Mesenchymal stem cell (in vitro differentiated cells and primary cell): Measurements from ENCODE around the gene NUBP2.

Experiments used
- DNase-seq: peaks from one replicate; pipeline ENCODE4 v3.0.0-alpha.2; 2013
- H2AFZ ChIP-seq: one replicate; pipeline ENCODE4 v1.6.1; 2013; ENCODE audit warnings: low read depth, mild to moderate bottlenecking, control low read depth, inconsistent platforms, low read length, moderate library complexity
- H2AK5ac ChIP-seq: 2 replicates; pipeline ENCODE4 v1.6.1; 2013; ENCODE audit warnings: low read length, moderate library complexity, mild to moderate bottlenecking, inconsistent platforms; ENCODE audit not compliant: severe bottlenecking
- H2BK120ac ChIP-seq: one replicate; pipeline ENCODE4 v1.6.1; 2013; ENCODE audit warnings: low read depth, mild to moderate bottlenecking, inconsistent platforms, low read length, moderate library complexity
- H2BK12ac ChIP-seq, 2 experiments: one replicate each; pipeline ENCODE4 v1.6.1; 2013; ENCODE audit warnings: inconsistent platforms in 2 of 2, low read length in 2 of 2, mild to moderate bottlenecking in 2 of 2, moderate library complexity in 2 of 2, control low read depth in 1 of 2
- H2BK15ac ChIP-seq: one replicate; pipeline ENCODE4 v1.6.1; 2013; ENCODE audit warnings: mild to moderate bottlenecking, low read depth, inconsistent platforms; ENCODE audit not compliant: poor library complexity, severe bottlenecking
- H2BK5ac ChIP-seq: 2 replicates; pipeline ENCODE4 v1.6.1; 2013; ENCODE audit warnings: low read depth, mild to moderate bottlenecking, low read length, control low read depth, inconsistent platforms; ENCODE audit not compliant: poor library complexity, severe bottlenecking
- H3K14ac ChIP-seq, 2 experiments: one replicate each; pipeline ENCODE4 v1.6.1; 2013; ENCODE audit warnings: inconsistent platforms in 2 of 2, low read length in 2 of 2, control low read depth in 1 of 2, mild to moderate bottlenecking in 1 of 2, moderate library complexity in 1 of 2
- H3K18ac ChIP-seq, 2 experiments: one replicate each; pipeline ENCODE4 v1.6.1; 2013; ENCODE audit warnings: inconsistent platforms in 2 of 2, low read length in 2 of 2, control low read depth in 1 of 2, low read depth in 1 of 2, mild to moderate bottlenecking in 1 of 2
- H3K23ac ChIP-seq, 2 experiments: one replicate each; pipeline ENCODE4 v1.6.1; 2013; ENCODE audit warnings: inconsistent platforms in 2 of 2, low read length in 2 of 2, mild to moderate bottlenecking in 2 of 2, moderate library complexity in 2 of 2, control low read depth in 1 of 2
- H3K27ac ChIP-seq: 2 replicates; pipeline ENCODE4 v1.5.1; 2013; ENCODE audit warnings: mild to moderate bottlenecking, moderate library complexity, low read length, control low read depth, inconsistent platforms; ENCODE audit not compliant: poor library complexity, severe bottlenecking
- H3K27me3 ChIP-seq, 2 experiments: 2 replicates each; pipeline versions ENCODE4 v1.6.1 to v1.7.0; 2013; ENCODE audit warnings: low read length in 2 of 2, mild to moderate bottlenecking in 2 of 2, moderate library complexity in 2 of 2, control low read depth in 1 of 2, inconsistent platforms in 1 of 2; ENCODE audit not compliant: control insufficient read depth in 1 of 2, insufficient read depth in 1 of 2
- H3K36me3 ChIP-seq, 2 experiments: 2 replicates each; pipeline versions ENCODE4 v1.6.1 to v1.7.0; 2013; ENCODE audit warnings: low read length in 2 of 2, control low read depth in 1 of 2, inconsistent platforms in 1 of 2, low read depth in 1 of 2, mild to moderate bottlenecking in 1 of 2; ENCODE audit not compliant: insufficient read depth in 2 of 2, control insufficient read depth in 1 of 2
- H3K4ac ChIP-seq, 2 experiments: one replicate each; pipeline ENCODE4 v1.6.1; 2013; ENCODE audit warnings: inconsistent platforms in 2 of 2, low read length in 2 of 2, mild to moderate bottlenecking in 2 of 2, moderate library complexity in 2 of 2, control low read depth in 1 of 2, low read depth in 1 of 2
- H3K4me1 ChIP-seq: 2 replicates; pipeline ENCODE4 v1.6.1; 2013; ENCODE audit warnings: low read depth, low read length, control low read depth; ENCODE audit not compliant: control insufficient read depth, insufficient read depth
- H3K4me2 ChIP-seq: 2 replicates; pipeline ENCODE4 v1.6.1; 2013; ENCODE audit warnings: low read length, mild to moderate bottlenecking, inconsistent platforms; ENCODE audit not compliant: poor library complexity, severe bottlenecking
- H3K4me3 ChIP-seq, 2 experiments: 2 replicates each; pipeline versions ENCODE4 v1.5.1 to v1.7.0; 2013; ENCODE audit warnings: low read length in 2 of 2, mild to moderate bottlenecking in 2 of 2, control low read depth in 1 of 2, low read depth in 1 of 2; ENCODE audit not compliant: insufficient read depth in 1 of 2
- H3K79me1 ChIP-seq: replicated peaks from 2 replicates; pipeline ENCODE4 v1.6.1; 2013; ENCODE audit warnings: mild to moderate bottlenecking, control low read depth, low read length, inconsistent platforms; ENCODE audit not compliant: poor library complexity, severe bottlenecking
- H3K9ac ChIP-seq: 2 replicates; pipeline ENCODE4 v1.7.0; 2013; ENCODE audit warnings: mild to moderate bottlenecking, low read length, moderate library complexity
- H3K9me3 ChIP-seq: 2 replicates; pipeline ENCODE4 v1.7.0; 2013; ENCODE audit warnings: mild to moderate bottlenecking, low read length; ENCODE audit not compliant: control insufficient read depth
- H4K8ac ChIP-seq: one replicate; pipeline ENCODE4 v1.6.1; 2013; ENCODE audit warnings: inconsistent platforms, mild to moderate bottlenecking, low read length, moderate library complexity
- H4K91ac ChIP-seq: one replicate; pipeline ENCODE4 v1.6.1; 2013; ENCODE audit warnings: mild to moderate bottlenecking, low read length, inconsistent platforms
- WGBS: methylation state at CpG from one replicate; pipeline ENCODE4 v1.1.7; 2013; ENCODE audit warnings: mixed read lengths; 5-methylcytosine and 5-hydroxymethylcytosine counted together

Gene NUBP2

DNA sequence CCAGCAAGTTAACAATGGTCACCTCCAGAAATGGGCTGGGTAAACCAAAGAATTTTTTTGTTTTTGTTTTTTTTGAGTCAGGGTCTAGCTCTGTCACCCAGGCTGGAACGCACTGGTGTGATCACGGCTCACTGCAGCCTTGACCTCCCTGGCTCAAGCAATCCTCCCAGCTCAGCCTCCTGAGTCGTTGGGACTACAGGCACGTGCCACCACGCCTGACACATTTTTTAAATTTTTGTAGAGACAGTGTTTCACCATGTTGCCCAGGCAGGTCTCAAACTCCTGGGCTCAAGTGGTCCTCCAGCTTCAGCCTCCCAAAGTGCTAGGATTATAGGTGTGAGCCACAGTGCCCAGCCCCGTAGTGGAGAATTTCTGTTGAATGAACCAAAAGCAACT lies 2.1 kb upstream of the NUBP2 start:
- no peak overlapping the region for H3K18ac ChIP-seq
- 88% methylated on average over 6 of the region's 6 CpGs for WGBS
- peaks cover 47 to 63% of the 10 kb centered on the region in 2 experiments for H3K36me3 ChIP-seq

DNA sequence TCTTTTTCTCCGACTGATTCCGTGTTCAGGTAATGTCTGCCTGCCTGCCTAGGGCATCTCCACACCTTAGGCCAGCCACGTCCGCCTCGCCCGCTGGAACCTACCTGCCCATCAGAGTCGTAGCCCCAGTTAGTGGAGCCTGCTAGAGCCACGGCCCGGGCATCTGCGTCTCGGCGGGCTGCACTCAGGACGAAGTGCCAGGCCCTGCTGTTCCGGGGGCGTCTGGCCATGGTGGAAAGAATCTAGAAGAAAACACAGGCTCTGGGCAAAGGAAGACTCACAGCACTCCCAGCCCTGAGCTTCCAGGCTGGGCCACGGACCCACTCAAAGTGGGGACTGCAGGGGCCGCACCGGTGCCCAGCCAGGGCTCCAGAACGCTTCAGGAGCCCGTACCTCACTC lies 1.5 kb upstream of the NUBP2 start:
- Histone ChIP-seq H3K36me3 (peaks cover 42 to 63% of the 10 kb centered on the region in 2 experiments), H3K14ac (no peak overlapping the region), H3K9ac (peak overlapping the region; percentile 85), H4K91ac (no peak overlapping the region), H3K27me3 (no peaks in the 10 kb centered on the region), H4K8ac (no peak overlapping the region), H2BK120ac (no peak overlapping the region), H3K27ac (no peak overlapping the region), H3K4me2 (peak overlapping the region; percentile 68), H3K9me3 (no peaks in the 10 kb centered on the region), H3K79me1 (peaks cover 36% of the 10 kb centered on the region), H2BK5ac (no peak overlapping the region), H2AK5ac (no peak overlapping the region), H3K4ac (no peak overlapping the region), H2AFZ (no peak overlapping the region), H2BK12ac (no peak overlapping the region), H3K23ac (no peak overlapping the region), H3K18ac (no peak overlapping the region), H3K4me3 (peak overlapping the region; percentile 81 to 87), H3K4me1 (peaks cover 40% of the 10 kb centered on the region), H2BK15ac (no peak overlapping the region)
- WGBS = 81% methylated on average over 20 of the region's 20 CpGs
- no peak for DNase-seq

More for the DNA sequence above, 2.1 kb upstream of the NUBP2 start:
- H2BK12ac ChIP-seq = no peak overlapping the region
- H3K79me1 ChIP-seq = peaks cover 37% of the 10 kb centered on the region
- H4K8ac ChIP-seq = no peak overlapping the region
- H2AFZ ChIP-seq = no peak overlapping the region
- no peak overlapping the region for H3K23ac ChIP-seq
- no peak overlapping the region for H2BK5ac ChIP-seq
- peak overlapping the region in 1 of 2 experiments; percentile 87 for H3K4me3 ChIP-seq
- no peaks in the 10 kb centered on the region for H3K9me3 ChIP-seq
- H2AK5ac ChIP-seq = no peak overlapping the region
- no peak overlapping the region for H2BK15ac ChIP-seq
- H3K4me1 ChIP-seq = peaks cover 43% of the 10 kb centered on the region
- H3K14ac ChIP-seq = no peak overlapping the region
- H3K27ac ChIP-seq = no peak overlapping the region
- H3K4me2 ChIP-seq = no peak overlapping the region
- DNase-seq = no peak
- H3K9ac ChIP-seq = peak overlapping the region; percentile 85
- no peak overlapping the region for H2BK120ac ChIP-seq
- no peaks in the 10 kb centered on the region for H3K27me3 ChIP-seq
- H4K91ac ChIP-seq = no peak overlapping the region
- H3K4ac ChIP-seq = no peak overlapping the region

DNA sequence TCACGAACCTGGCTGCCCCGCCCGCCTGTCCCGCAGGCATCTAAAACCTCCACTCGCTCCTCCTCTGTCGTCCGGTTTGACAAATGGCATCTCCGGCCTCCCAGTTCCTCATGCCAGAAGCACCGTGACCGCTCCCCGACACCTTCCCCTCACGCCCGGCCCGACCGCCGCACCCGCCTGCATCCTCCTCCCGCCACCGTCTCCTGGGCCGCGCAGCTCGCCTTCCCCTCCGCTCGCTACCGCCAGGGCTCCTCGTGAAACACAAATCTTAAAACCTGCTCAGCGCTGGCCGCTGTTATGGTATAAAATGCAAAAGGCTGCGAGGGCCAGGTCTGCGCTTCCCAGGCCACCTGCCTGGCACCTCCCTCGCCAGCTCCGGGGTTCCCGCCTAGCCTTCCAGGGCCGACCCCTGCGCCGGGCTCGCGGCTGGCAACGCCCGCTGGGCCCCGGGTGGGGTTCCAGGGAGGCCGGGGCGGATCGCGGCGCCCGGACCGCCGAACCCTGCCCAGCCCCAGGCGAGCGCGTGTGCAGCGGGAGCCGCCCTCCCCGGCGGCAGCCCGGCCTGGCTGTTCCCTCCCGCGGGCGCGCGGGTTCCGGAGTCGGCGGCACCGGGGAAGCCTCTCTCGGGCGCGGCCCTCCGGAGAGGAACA lies 877 bp upstream of the NUBP2 start:
- DNase-seq = peak; percentile 41
- Histone ChIP-seq H3K27ac (no peak overlapping the region), H3K23ac (no peak overlapping the region), H3K36me3 (peaks cover 40 to 63% of the 10 kb centered on the region in 2 experiments), H2BK15ac (no peak overlapping the region), H3K4me1 (peaks cover 42% of the 10 kb centered on the region), H2AK5ac (no peak overlapping the region), H2AFZ (peak overlapping the region; percentile 19), H4K91ac (no peak overlapping the region), H3K4ac (peak overlapping the region; percentile 28 to 32), H3K4me3 (peak overlapping the region; percentile 81 to 87), H2BK12ac (no peak overlapping the region), H2BK5ac (no peak overlapping the region), H3K4me2 (peak overlapping the region; percentile 68), H2BK120ac (no peak overlapping the region), H3K14ac (no peak overlapping the region), H3K79me1 (peaks cover 40% of the 10 kb centered on the region), H3K27me3 (no peaks in the 10 kb centered on the region), H3K18ac (peak overlapping the region; percentile 33 to 46), H3K9me3 (no peaks in the 10 kb centered on the region), H3K9ac (peak overlapping the region; percentile 85), H4K8ac (no peak overlapping the region)
- 2% methylated on average over 59 of the region's 70 CpGs for WGBS

DNA sequence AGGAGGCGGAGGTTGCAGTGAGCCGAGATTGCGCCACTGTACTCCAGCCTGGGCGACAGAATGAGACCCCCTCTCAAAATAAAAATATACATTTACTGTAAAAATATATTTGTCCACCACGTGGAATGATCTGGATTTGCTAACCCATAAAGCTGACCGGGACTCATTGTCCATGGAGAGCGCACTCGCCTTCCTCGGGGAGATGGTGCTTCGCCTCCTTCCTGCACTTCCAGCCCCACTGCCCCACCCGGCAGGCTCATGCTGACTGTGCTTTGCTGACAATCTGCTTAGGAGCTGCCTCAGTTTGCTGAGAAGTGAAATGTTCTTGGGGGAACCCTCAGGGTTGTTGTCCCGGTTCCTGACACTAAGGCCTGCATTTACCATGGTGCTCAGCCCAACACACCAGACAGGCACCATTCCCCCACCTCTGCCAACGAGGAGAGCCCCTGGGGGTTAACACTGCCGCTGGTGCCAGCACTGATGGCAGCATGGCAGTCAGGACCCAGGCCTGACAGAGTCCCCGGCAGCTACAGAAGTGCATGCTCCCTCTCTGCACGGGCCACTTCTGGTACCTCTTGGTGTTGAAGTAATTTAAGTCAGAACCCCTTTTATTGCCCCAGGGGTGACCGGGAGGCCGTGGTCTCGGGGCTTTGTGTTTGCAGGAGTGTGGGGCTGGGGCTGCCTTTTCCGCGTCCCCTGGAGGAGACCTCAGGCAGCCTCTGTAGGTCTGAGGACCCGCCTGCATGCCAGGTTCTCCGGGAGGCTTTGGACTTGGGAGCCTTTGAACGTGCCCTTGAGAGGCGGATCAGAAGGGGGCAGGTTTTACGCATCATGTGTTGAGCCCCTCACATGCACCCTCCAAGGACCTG lies 2.5 kb downstream of the NUBP2 start:
- Histone ChIP-seq H4K91ac (no peak overlapping the region), H3K18ac (no peak overlapping the region), H4K8ac (no peak overlapping the region), H3K79me1 (peaks cover 45% of the 10 kb centered on the region), H3K4me2 (no peak overlapping the region), H3K4ac (no peak overlapping the region), H3K27ac (no peak overlapping the region), H2AFZ (no peak overlapping the region), H2BK5ac (no peak overlapping the region), H3K4me1 (peaks cover 15% of the 10 kb centered on the region), H2BK12ac (no peak overlapping the region), H3K14ac (no peak overlapping the region), H3K23ac (no peak overlapping the region), H3K36me3 (peaks cover 30 to 62% of the 10 kb centered on the region in 2 experiments), H3K9me3 (no peaks in the 10 kb centered on the region), H2BK120ac (no peak overlapping the region), H3K9ac (no peak overlapping the region), H2BK15ac (no peak overlapping the region), H3K27me3 (no peaks in the 10 kb centered on the region), H2AK5ac (no peak overlapping the region), H3K4me3 (no peak overlapping the region)
- 95% methylated on average over 23 of the region's 26 CpGs for WGBS
- no peak for DNase-seq
